ENCODE data around the gene DENND6B.
"Not testable (repeated sequence)": the region's sequence is repeated elsewhere in the genome, so short reads cannot be mapped to it uniquely, and the experiment has no call there.

The DENND6B gene

DNA sequence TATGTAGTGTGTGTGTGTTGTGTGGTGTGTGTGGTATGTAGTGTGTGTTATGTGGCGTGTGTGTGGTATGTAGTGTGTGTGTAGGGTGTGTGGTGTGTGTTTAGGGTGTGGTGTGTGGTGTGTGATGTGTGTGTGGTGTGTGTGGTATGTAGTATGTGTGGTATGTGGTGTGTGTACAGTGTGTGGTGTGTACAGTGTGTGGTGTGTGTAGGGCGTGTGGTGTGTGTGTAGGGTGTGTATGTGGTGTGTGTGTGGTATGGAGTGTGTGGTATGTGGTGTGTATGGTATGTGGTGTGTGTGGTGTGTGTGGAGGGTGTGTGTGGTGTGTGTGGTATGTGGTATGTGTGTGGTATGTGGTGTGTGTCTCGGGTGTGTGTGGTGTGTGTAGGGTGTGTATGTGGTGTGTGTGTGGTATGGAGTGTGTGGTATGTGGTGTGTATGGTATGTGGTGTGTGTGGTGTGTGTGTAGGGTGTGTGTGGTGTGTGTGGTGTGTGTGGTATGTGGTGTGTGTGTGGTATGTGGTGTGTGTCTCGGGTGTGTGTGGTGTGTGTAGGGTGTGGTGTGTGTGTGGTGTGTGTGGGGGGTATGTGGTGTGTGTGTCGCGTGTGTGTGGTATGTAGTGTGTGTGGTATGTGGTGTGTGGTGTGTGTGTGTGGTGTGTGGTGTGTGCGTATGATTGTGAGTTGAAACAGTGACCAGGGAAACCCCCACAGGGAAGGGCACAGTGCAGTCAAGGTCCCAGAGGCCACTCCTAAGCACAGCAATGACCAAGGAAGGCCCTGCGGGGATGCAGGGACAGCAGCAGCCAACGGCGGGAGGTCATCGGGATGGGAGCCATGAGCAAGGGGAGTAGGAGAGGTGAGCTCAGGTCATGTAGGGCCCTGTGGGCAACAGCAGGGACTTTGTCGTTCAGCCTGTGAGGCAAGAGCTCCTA is 13.4 kb upstream of the DENND6B start:
- intact Hi-C loops (cut with DNase I), result loop anchor here (5.0 kb wide), 1 partner anchor 98 kb away; no protein-coding TSS in a partner anchor

DNA sequence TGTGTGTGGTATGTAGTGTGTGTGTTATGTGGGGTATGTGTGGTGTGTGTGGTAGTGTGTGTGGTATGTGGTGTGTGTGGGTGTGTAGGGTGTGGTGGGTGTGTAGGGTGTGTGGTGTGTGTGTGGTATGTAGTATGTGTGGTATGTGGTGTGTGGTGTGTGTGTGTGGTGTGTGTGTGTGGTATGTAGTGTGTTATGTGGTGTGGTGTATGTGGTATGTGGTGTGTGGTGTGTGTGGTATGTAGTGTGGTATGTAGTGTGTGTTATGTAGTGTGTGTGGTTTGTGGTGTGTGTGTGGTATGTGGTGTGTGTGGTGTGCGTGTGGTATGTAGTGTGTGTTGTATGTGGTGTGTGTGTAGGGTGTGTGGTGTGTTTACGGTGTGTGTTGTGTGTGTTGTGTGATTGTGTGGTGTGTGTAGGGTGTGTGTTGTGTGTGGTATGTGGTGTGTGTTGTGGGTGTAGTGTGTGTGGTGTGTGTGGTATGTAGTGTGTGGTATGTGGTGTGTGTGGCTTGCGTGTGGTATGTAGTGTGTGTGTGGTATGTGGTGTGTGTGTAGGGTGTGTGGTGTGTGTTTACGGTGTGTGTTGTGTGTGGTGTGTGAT is 12.1 kb upstream of the DENND6B start:
- intact Hi-C loops (cut with DNase I), result no loop called here
- no peak for DNase-seq

More for the DNA sequence above, 13.4 kb upstream of the DENND6B start:
- no peak for DNase-seq

DNA sequence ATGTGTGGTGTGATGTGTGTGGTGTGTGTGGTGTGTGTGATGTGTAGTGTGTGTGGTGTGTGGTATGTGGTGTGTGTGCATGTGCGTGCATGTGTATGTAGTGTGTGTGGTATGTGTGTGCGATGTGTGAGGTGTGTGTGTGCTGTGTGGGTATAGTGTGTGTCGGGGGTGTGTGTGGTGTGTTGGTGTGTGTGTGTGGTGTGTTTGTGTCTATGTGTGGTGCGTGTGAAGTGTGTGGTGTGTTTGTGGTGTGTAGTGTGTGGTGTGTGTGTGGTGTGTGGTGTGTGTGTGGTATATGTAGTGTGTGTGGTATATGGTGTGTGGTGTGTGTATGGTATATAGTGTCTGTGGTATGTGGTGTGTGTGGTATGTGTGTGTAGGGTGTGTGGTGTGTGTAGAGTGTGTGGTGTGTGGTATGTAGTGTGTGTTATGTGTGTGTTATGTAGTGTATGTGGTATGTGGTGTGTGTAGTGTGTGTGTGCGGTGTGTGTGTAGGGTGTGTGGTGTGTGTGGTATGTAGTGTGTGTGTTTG is 11.3 kb upstream of the DENND6B start:
- no peak for DNase-seq
- intact Hi-C loops (cut with DNase I), result no loop called here

DNA sequence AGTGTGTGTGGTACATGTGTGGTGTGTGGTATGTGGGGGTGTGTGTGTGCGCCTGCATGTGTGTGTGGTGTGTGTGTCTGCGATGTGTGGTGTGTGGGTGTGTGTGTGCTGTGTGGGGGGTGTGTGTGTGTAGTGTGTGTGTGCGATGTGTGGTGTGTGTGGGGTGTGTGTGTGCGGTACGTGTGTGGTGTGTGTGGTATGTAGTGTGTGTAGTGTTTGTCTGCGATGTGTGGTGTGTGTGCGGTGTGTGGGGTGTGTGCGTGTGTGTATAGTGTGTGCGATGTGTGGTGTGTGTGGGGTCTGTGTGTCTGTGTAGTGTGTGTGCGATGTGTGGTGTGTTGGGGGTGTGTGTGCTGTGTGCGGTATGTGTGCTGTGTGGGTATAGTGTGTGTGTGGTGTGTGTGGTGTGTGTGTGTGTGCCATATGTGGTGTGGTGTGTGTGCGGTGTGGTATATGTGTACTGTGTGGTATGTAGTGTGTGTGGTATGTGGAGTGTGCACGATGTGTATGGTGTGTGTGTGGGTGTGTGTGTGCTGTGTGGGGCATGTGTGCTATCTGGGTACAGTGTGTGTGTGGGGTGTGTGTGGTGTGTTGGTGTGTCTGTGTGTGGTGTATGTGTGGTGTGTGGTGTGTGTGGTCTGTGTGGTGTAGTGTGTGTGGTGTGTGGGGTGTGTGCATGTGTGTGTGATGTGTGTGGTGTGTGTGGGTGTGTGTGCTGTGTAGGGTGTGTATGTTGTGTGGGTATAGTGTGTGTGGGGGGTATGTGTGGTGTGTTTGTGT is 10.6 kb upstream of the DENND6B start:
- no peak for DNase-seq
- intact Hi-C loops (cut with DNase I), result no loop called here

DNA sequence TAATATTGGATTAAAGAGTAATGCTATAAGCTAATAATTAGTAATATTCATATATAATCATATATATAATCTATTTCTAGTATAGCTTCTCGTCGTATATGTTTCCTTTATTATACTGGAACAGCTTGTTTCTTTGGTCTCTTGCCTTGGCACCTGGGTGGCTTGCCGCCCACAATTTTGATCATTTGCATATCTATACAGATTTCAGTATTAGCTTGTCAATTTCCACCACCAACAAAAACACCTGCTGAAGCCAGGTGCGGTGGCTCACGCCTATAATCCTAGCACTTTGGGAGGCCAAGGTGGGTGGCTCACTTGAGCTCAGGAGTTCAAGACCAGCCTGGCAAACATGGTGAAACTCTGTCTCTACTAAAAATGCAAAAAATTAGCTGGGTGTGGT is 7.6 kb upstream of the DENND6B start:
- DNase-seq; intact Hi-C loops (cut with DNase I): not testable (repeated sequence)

DNA sequence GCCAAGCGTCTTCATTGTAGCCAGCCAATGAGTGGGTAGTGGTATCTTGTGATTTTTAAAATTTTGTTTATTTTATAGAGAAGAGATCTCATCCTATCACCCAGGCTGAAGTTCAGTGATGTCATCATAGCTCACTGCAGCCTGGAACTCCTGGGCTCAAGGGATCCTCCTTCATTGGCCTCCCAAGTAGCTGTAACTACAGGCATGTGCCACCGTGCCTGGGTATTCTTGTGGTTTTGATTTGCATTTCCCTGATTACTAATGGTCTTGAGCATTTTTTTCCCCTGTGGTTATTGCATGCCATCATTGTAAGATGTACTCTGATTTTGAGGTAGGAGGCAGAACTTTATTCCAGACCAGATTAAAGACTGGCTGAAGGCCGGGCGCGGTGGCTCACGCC is 2.4 kb upstream of the DENND6B start:
- intact Hi-C loops (cut with DNase I), result loop anchor here (5.0 kb wide), 1 partner anchor 52 kb away; no protein-coding TSS in a partner anchor
- no peak for DNase-seq

DNA sequence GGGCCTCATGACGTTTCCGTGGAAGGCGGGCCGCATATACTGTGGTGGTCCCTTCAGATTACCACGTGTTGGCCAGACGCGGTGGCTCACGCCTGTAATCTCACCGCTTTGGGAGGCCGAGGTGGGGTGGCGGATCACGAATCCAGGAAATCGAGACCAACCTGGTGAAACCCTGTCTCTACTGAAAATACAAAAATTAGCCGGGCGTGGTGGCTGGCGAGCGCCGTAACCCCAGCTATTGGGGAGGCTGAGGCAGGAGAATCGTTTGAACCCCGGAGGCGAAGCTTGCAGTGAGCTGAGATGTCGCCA is 853 bp upstream of the DENND6B start:
- intact Hi-C loops (cut with DNase I), result loop anchor here (5.0 kb wide), 1 partner anchor 50 kb away; no protein-coding TSS in a partner anchor

DNA sequence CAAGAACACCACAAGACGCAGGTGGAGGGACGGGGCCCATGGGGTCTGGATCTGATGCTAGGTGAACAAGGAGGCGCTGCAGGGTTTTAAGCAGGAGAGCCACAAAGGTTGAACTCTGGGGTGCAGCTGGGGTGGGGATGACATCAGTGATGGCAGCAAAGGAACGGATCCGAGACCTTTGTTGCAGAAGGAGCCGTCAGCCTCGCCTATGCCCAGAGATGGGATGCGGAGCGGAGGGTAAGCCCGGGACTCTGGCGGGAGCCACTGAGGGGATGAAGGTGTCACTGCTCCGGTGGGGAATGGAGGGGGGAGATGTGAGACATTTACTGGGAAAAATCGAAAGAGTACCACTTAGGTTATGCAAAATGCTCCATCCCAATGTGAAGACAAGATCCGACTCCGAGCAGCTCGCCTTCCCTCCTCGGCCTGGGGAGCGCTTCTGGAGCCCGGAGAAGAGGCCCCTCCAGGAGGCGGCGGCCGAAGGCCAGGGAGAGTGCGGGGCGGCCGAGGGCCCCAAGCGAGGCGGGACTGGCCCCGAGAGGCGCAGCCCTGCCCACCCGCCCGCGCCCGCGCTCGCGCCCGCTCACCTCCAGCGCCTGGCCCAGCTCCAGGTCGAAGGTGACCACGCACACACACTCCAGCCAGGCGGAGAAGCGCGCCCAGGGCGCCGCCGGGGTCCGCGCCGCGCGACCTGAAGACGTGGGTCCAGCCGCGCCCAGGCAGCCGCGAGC is 422 bp downstream of the DENND6B start:
- DNase-seq, result peak in 17 of 42 donors; percentile 18 to 62 (median 40)
- intact Hi-C loops (cut with DNase I), result loop anchor here (5.0 kb wide), 1 partner anchor 49 kb away; no protein-coding TSS in a partner anchor

More for the DNA sequence above, 853 bp upstream of the DENND6B start:
- DNase-seq, result no peak

DNA sequence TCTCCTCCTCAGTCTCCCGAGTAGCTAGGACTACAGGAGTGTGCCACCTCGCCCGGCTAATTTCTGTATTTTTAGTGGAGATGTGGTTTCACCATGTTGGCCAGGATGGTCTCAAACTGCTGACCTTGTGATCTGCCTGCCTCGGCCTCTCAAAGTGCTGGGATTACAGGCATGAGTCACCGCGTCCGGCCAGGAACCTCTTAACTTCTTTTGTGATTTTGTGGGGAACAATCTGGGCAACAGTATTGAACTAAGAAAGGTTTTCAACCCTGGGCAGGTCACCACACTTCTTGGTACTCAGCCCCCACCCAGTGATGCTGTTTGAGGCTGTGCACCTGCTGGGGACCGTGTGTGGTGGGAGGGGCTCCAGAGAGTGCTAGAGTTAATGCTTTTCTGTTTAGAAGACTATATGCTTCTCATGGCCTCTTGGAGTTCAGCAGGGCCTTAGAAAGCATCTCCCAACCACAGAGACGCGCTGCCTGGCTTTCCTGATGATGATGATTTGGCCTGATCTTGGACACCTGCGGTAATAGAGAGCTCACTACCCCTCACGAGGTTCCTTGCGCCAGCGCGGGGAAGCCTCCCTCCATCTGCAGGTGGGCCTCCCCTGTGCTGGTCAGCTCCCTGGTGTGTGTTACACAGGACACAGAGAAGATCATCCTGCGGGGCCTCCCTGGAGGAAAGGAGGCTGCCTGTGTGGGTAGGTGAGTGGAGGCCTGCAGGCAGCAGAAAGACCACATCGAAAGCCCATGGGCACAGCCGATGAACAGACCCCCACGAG is 1.2 kb downstream of the DENND6B start:
- intact Hi-C loops (cut with DNase I), result loop anchor here (5.0 kb wide), 1 partner anchor 48 kb away; no protein-coding TSS in a partner anchor
- peak in 2 of 42 donors; percentile 1 for DNase-seq

DNA sequence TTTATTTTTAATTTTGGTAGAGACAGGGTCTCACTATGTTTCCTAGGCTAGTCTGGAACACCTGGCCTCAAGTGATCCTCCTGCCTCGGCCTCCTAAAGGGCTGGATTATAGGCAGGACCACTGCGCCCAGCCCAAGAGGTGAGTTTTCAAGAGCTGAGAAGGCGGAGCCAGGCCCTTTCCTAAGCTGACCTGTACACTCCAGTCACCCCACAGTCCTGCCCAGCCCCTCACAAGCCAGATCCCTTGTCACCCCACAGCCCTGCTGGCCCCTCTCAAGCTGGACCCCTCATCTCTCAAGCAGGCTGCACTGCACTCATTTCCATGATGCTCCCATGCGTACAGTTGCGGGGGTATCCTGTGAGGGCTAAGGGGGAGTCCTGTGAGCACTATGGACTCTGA is 2.9 kb downstream of the DENND6B start:
- intact Hi-C loops (cut with DNase I), result no loop called here
- peak in 1 of 42 donors; percentile 1 for DNase-seq

DNA sequence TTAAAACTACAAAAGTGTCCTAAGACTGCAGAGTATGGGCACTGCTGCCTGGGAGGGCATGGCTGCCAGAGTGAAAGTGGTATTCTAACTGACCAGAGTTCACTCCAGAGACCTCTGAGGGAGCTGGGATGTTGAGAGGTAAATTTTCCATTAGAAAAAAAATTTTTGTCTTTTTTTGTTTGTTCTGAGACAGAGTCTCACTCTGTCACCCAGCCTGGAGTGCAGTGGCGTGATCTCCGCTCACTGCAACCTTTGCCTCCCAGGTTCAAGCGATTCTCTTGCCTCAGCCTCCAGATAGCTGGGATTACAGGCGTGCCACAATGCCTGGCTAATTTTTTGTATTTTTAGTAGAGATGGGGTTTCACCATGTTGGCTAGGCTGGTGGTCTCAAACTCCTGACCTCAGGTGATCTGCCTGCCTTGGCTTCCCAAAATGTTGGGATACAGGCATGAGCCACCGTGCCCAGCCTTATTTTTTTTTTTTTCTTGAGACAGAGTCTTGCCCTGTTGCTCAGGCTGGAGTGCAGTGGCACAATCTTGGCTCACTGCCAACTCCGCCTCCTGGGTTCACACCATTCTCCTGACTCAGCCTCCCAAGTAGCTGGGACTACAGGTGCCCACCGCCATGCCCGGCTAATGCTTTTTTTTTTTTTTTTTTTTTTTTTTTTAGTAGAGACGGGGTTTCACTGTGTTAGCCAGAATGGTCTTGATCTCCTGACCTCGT is 4.3 kb downstream of the DENND6B start:
- peak in 3 of 42 donors; percentile 2 to 4 (median 4) for DNase-seq
- intact Hi-C loops (cut with DNase I), result not testable (repeated sequence)

DNA sequence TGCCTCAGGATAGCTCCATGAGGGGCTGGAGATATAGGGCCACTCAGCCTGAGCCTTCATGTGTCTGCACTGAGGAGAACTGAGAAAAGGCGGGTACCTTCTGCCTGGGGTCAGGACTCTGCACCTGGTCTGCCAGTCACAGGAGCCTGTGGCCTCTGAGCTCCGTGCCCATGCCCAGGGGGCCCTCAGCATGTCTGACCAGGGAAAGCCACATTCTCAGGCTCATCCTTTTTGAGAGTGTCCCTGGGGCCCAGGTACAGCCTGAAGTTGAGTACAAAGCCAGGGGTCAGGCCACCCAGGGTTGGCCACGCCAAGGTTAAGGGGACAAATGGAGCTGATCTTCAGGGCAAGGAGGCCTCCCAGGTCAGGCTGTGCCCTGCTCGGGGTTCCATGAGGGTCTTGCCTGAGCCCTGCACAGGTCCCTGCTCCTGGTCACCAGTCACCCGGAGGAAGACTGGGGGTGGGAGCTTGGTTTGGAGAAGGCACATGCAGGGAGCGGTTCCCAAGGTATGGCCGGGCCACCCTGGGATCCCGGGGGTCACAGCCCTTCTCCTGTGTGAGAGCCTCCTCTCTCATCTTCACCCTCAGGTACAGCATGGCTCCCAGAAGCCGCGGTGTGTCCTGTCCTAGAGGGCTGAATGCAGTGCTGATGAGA is 6.0 kb downstream of the DENND6B start:
- peak in 3 of 42 donors; percentile 1 to 2 (median 1) for DNase-seq
- intact Hi-C loops (cut with DNase I), result no loop called here

DNA sequence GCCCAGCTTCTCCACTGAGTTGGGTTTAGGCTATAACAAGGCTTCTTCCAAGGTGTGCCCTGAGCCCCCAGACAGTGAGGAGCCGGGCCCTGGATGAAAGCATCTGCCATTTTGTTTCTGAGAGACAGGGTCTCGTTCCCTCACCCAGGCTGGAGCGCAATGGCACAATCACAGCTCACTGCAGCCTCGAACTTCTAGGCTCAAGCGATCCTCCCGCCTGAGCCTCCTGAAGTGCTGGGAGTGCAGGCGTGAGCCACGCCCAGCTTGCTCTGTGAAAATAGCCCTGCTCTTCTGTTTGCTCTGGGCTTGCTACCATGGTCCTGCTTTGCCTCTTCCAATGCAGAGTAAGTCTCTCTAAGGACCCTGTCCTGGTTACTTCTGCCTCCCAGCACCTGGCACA is 6.7 kb downstream of the DENND6B start:
- intact Hi-C loops (cut with DNase I), result no loop called here

DNA sequence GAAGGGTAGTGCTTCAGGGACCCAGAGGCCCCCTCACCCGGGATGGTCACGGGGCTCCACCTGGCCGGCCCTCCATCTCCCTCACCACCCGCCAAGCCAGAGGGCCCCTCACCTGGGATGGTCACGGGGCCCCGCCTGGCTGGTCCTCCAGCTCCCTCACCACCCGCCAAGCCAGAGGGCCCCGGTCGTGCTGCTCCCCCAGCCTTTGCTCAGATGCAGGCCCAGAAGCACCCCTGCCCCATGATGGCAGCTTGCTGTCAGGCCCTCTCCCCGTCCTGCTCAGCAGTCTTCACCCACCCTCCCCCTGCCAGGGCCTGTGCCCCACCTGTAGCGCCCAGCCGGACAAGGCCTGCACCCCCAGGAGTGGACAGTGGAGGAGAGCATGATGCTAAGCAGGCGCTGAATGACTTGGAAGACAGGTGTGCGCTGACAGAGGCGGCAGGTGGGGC is 7.3 kb downstream of the DENND6B start:
- no peak for DNase-seq
- intact Hi-C loops (cut with DNase I), result no loop called here

More for the DNA sequence above, 6.7 kb downstream of the DENND6B start:
- DNase-seq, result no peak

DNA sequence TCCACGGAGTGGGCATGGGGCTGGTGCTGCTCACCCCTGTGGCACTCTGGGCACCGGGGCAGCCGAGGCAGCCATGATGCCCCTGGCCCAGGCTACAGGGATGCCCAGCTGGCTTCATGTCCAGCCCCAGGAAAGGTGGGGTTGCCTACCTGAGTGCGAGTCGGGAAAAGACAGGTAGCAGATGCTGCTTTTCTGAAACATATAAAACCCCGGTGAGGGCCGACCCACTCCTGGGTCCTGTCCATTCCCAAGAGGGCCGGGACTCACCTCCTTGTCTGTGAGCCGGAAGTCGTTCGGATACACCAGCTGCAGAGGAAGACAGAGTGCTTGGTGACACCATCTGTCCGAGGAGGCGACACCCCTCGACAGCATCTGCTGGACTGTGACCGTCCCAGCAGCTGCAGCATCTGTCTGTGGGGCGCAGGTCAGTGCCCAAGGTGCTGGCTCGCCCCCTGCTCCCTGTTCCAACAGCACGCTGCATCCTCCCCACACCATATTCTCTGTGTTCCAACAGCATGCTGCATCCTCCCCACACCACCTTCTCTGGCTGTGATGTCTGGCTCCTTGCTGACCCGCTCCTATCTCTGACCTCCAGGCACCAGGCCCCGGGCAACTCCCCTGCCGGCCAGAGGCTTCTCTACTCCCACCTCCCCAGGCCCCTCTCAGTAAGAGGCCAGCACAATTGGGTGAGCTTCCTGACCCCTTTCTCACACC is 8.0 kb downstream of the DENND6B start:
- DNase-seq, result no peak
- intact Hi-C loops (cut with DNase I), result no loop called here

DNA sequence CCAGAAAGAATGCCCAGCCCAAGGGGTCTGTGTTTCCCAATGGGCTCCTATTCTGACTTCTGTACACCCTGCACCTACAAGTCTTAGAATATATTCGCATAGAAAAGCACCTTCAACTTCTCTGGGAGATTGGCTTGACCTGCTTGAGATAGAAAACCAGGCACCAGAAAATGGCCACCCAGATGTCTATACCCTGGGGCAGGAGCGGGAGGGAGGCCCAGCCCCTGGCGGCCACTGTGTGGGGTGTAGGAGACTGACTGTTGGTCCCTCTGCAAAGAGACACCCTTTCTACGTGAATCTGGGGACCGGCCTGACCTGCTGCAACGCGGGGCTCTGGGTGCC is 8.5 kb downstream of the DENND6B start:
- intact Hi-C loops (cut with DNase I), result no loop called here
- no peak for DNase-seq

Measured in head of caudate nucleus (tissue), 42 donors.